Measurements from ENCODE around the gene LRRC30.
"Not testable (repeated sequence)": the region's sequence is repeated elsewhere in the genome, so short reads cannot be mapped to it uniquely, and the experiment has no call there.

Gene LRRC30

GRCh38 chr18:7230626-7231349, at the start of gene LRRC30:
Gene LRRC30, plus strand, starts transcription at chr18:7231089. Its CDS starts 50 bp downstream, at chr18:7231139.
- DNase-seq (ENCODE audit: low read depth in 3 of 3) = no peak

- DNase-seq (ENCODE audit: low read depth in 3 of 3) = no peak
Measured at GRCh38 chr18:7185701-7186100, 45.2 kb upstream of the LRRC30 start.

- DNase-seq (ENCODE audit: low read depth in 3 of 3) = no peak
Measured at GRCh38 chr18:7190547-7191156, 40.2 kb upstream of the LRRC30 start.

- no peak for DNase-seq (ENCODE audit: low read depth in 3 of 3)
Measured at GRCh38 chr18:7191736-7192135, 39.2 kb upstream of the LRRC30 start.

- DNase-seq (ENCODE audit: low read depth in 3 of 3) = no peak
Measured at GRCh38 chr18:7195266-7195665, 35.6 kb upstream of the LRRC30 start.

- no peak for DNase-seq (ENCODE audit: low read depth in 3 of 3)
Measured at GRCh38 chr18:7196421-7196820, 34.5 kb upstream of the LRRC30 start.

GRCh38 chr18:7197854-7198253, 33.0 kb upstream of the LRRC30 start:
- no peak for DNase-seq (ENCODE audit: low read depth in 3 of 3)

- DNase-seq (ENCODE audit: low read depth in 3 of 3) = no peak
Measured at GRCh38 chr18:7198326-7198725, 32.6 kb upstream of the LRRC30 start.

- no peak for DNase-seq (ENCODE audit: low read depth in 3 of 3)
Measured at GRCh38 chr18:7201096-7201495, 29.8 kb upstream of the LRRC30 start.

- DNase-seq (ENCODE audit: low read depth in 3 of 3) = no peak
Measured at GRCh38 chr18:7202169-7202568, 28.7 kb upstream of the LRRC30 start.

- not testable (repeated sequence) for DNase-seq (ENCODE audit: low read depth in 3 of 3)
Measured at GRCh38 chr18:7203601-7204000, 27.3 kb upstream of the LRRC30 start.

- DNase-seq (ENCODE audit: low read depth in 3 of 3) = no peak
Measured at GRCh38 chr18:7205346-7205745, 25.5 kb upstream of the LRRC30 start.

GRCh38 chr18:7206217-7206616, 24.7 kb upstream of the LRRC30 start:
- no peak for DNase-seq (ENCODE audit: low read depth in 3 of 3)

- no peak for DNase-seq (ENCODE audit: low read depth in 3 of 3)
Measured at GRCh38 chr18:7207366-7207915, 23.4 kb upstream of the LRRC30 start.

GRCh38 chr18:7221424-7222155, 9.3 kb upstream of the LRRC30 start:
- DNase-seq (ENCODE audit: low read depth in 3 of 3) = no peak

GRCh38 chr18:7224198-7224597, 6.7 kb upstream of the LRRC30 start:
- no peak for DNase-seq (ENCODE audit: low read depth in 3 of 3)

GRCh38 chr18:7232218-7232617, 1.3 kb downstream of the LRRC30 start:
- no peak for DNase-seq (ENCODE audit: low read depth in 3 of 3)

GRCh38 chr18:7233134-7233810, 2.4 kb downstream of the LRRC30 start:
- no peak for DNase-seq (ENCODE audit: low read depth in 3 of 3)

GRCh38 chr18:7234091-7234490, 3.2 kb downstream of the LRRC30 start:
- no peak for DNase-seq (ENCODE audit: low read depth in 3 of 3)

GRCh38 chr18:7234956-7235355, 4.1 kb downstream of the LRRC30 start:
- DNase-seq (ENCODE audit: low read depth in 3 of 3) = no peak

GRCh38 chr18:7236072-7236471, 5.2 kb downstream of the LRRC30 start:
- DNase-seq (ENCODE audit: low read depth in 3 of 3) = no peak

GRCh38 chr18:7236933-7237332, 6.0 kb downstream of the LRRC30 start:
- DNase-seq (ENCODE audit: low read depth in 3 of 3) = no peak

Data from stimulated activated CD4-positive, alpha-beta T cell treated with anti-CD3 and anti-CD28 coated beads, TNF-alpha, amount 100 ng/mL, for 4 hours (primary cell).